AG04449 (cell line): ENCODE data around the gene RANBP10.
A peak's percentile ranks its signal among the peaks of the same experiment; 100 is the strongest.

Experiments used
- CTCF ChIA-PET: fragments of 350-600 bp; formaldehyde crosslinking; extraction: SDS; loops from one replicate; lab custom pipeline; 2021; ENCODE audit warnings: antibody characterized with exemption; lab: Yijun Ruan, JAX
- POLR2A ChIA-PET: fragments of 400-600, 350-600 bp; formaldehyde crosslinking; extraction: SDS; loops from one replicate; lab custom pipeline; 2020; ENCODE audit warnings: antibody characterized with exemption, inconsistent platforms; lab: Yijun Ruan, JAX
- DNase-seq: peaks from one replicate; pipeline ENCODE4 v3.0.0-alpha.2; 2010; ENCODE audit warnings: low read depth, low spot score
- H3K4me3 ChIP-seq: 2 replicates; pipeline ENCODE4 v1.5.1; 2011; ENCODE audit warnings: low read depth, mild to moderate bottlenecking, control low read depth, low read length
- CTCF ChIP-seq: IDR thresholded peaks from one replicate; pipeline ENCODE4 v1.5.1; 2011; ENCODE audit warnings: mild to moderate bottlenecking, moderate library complexity, low read length, control low read depth, inconsistent platforms; ENCODE audit not compliant: insufficient read depth; ENCODE audit errors: missing control alignments

The RANBP10 gene

GRCh38 chr16:67846320-67847063, 40.1 kb upstream of the RANBP10 start, which contains the start of gene NUTF2:
Gene NUTF2 (plus strand): TSS chr16:67846933. CDS start chr16:67865131, 18,198 bp downstream.
- peak within 1 kb of the TSS; percentile 86 for H3K4me3 ChIP-seq
- ChIA-PET CTCF (interaction anchor here (1.1 to 4.3 kb wide), 10 partner anchors 9 to 325 kb away, joined by 3 to 21 read pairs (median 6); no protein-coding TSS in a partner anchor), POLR2A (interaction anchor here (0.5 to 1.5 kb wide), 8 partner anchors 11 to 290 kb away, joined by 3 to 5 read pairs (median 3); no protein-coding TSS in a partner anchor)
- DNase-seq, result no peak
- no peak for TF ChIP-seq CTCF

- DNase-seq, result no peak
- no peak for TF ChIP-seq CTCF
- ChIA-PET POLR2A (interaction anchor here (0.8 to 1.5 kb wide), 7 partner anchors 11 to 290 kb away, joined by 3 to 5 read pairs (median 3); no protein-coding TSS in a partner anchor), CTCF (interaction anchor here (1.1 to 4.3 kb wide), 10 partner anchors 8 to 325 kb away, joined by 3 to 21 read pairs (median 6); no protein-coding TSS in a partner anchor)
- H3K4me3 ChIP-seq, result peak overlapping the region; percentile 86
These were observed 39.6 kb upstream of the RANBP10 start for GRCh38 chr16:67846063-67846319.

- CTCF ChIA-PET, result interaction anchor here (0.9 to 4.3 kb wide), 19 partner anchors 8 to 332 kb away, joined by 3 to 21 read pairs (median 5); partner anchors contain the start of gene PSKH1
- H3K4me3 ChIP-seq, result peak overlapping the region; percentile 86
- POLR2A ChIA-PET, result interaction anchor here (0.6 to 1.7 kb wide), 8 partner anchors 12 to 289 kb away, joined by 3 to 6 read pairs (median 3); no protein-coding TSS in a partner anchor
- DNase-seq, result no peak
- TF ChIP-seq CTCF, result no peak
These were observed 39.1 kb upstream of the RANBP10 start for GRCh38 chr16:67845291-67846062.

DNA sequence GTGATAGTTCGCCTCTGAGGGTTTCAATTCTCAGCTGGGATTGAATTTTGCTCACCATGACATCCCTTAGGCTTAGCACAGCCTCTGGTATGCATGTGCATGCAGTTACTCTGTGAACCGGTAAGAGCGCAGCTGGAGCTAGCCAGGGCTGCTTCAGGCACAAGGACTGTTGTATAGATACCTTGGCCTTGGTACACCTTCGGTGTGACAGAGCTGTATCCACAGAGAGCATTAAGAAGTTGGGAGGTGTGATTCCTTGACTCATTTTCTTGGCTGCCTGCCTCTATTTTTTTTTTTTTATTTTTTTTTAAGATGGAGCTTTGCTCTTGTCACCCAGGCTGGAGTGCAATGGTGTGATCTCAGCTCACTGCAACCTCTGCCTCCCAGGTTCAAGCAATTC, 38.1 kb upstream of the RANBP10 start:
- ChIA-PET CTCF (interaction anchor here (0.6 to 4.3 kb wide), 18 partner anchors 9 to 327 kb away, joined by 3 to 21 read pairs (median 5); partner anchors contain the start of genes NRN1L and PSKH1), POLR2A (interaction anchor here (0.7 to 1.7 kb wide), 4 partner anchors 11 to 38 kb away, joined by 3 to 6 read pairs (median 3); partner anchors contain the start of genes EDC4 and TSNAXIP1)
- H3K4me3 ChIP-seq, result peak overlapping the region; percentile 33
- peak; percentile 22 for TF ChIP-seq CTCF
- DNase-seq, result no peak

GRCh38 chr16:67843343-67843765, 37.0 kb upstream of the RANBP10 start:
- ChIA-PET POLR2A (no interaction called here), CTCF (interaction anchor here (1.1 to 4.3 kb wide), 7 partner anchors 9 to 85 kb away, joined by 3 to 21 read pairs (median 6); partner anchors contain the start of gene NRN1L)
- DNase-seq, result no peak
- peak overlapping the region; percentile 97 for H3K4me3 ChIP-seq
- no peak for TF ChIP-seq CTCF
